ENCODE results near the gene CASK. TPM values are rescaled to one million over a fixed set of nuclear protein-coding genes. Genes with fewer than 3 reads are reported as not detected.

Gene CASK
- total RNA-seq, 1 donor from 2014 or later = 30.2 TPM

GRCh38 chrX:41837270-41837944 lies 85.9 kb downstream of the CASK start:
- no peak for DNase-seq (ENCODE audit: low spot score)

- DNase-seq (ENCODE audit: low spot score) = no peak
These were observed 94.5 kb downstream of the CASK start for GRCh38 chrX:41828826-41829225.

GRCh38 chrX:41827886-41828285 lies 95.5 kb downstream of the CASK start:
- no peak for DNase-seq (ENCODE audit: low spot score)

GRCh38 chrX:41825796-41826195 lies 97.6 kb downstream of the CASK start:
- DNase-seq (ENCODE audit: low spot score) = no peak

- DNase-seq (ENCODE audit: low spot score) = no peak
These were observed 98.8 kb downstream of the CASK start for GRCh38 chrX:41824551-41824950.

- DNase-seq (ENCODE audit: low spot score) = no peak
These were observed 100.0 kb downstream of the CASK start for GRCh38 chrX:41823402-41823801.

GRCh38 chrX:41822892-41823291 lies 100.5 kb downstream of the CASK start:
- no peak for DNase-seq (ENCODE audit: low spot score)

GRCh38 chrX:41808047-41808446 lies 115.3 kb downstream of the CASK start:
- DNase-seq (ENCODE audit: low spot score) = no peak

- DNase-seq (ENCODE audit: low spot score) = no peak
These were observed 120.4 kb downstream of the CASK start for GRCh38 chrX:41802958-41803357.

- DNase-seq (ENCODE audit: low spot score) = no peak
These were observed 123.7 kb downstream of the CASK start for GRCh38 chrX:41799661-41800060.

- DNase-seq (ENCODE audit: low spot score) = no peak
These were observed 126.8 kb downstream of the CASK start for GRCh38 chrX:41796577-41796976.

- no peak for DNase-seq (ENCODE audit: low spot score)
These were observed 127.3 kb downstream of the CASK start for GRCh38 chrX:41796046-41796445.

- DNase-seq (ENCODE audit: low spot score) = no peak
These were observed 134.0 kb downstream of the CASK start for GRCh38 chrX:41789374-41789773.

GRCh38 chrX:41785685-41786084 lies 137.7 kb downstream of the CASK start:
- DNase-seq (ENCODE audit: low spot score) = no peak

GRCh38 chrX:41781500-41781899 lies 141.9 kb downstream of the CASK start:
- no peak for DNase-seq (ENCODE audit: low spot score)

GRCh38 chrX:41779941-41780340 lies 143.4 kb downstream of the CASK start:
- DNase-seq (ENCODE audit: low spot score) = no peak

GRCh38 chrX:41779030-41779564 lies 144.3 kb downstream of the CASK start:
- DNase-seq (ENCODE audit: low spot score) = no peak

- DNase-seq (ENCODE audit: low spot score) = no peak
These were observed 161.7 kb downstream of the CASK start for GRCh38 chrX:41761702-41762101.

GRCh38 chrX:41761169-41761568 lies 162.2 kb downstream of the CASK start:
- DNase-seq (ENCODE audit: low spot score) = no peak

GRCh38 chrX:41759817-41760216 lies 163.5 kb downstream of the CASK start:
- DNase-seq (ENCODE audit: low spot score) = no peak

- DNase-seq (ENCODE audit: low spot score) = no peak
These were observed 165.0 kb downstream of the CASK start for GRCh38 chrX:41758401-41758800.

- DNase-seq (ENCODE audit: low spot score) = no peak
These were observed 172.6 kb downstream of the CASK start for GRCh38 chrX:41750716-41751115.

GRCh38 chrX:41739871-41740270 lies 183.5 kb downstream of the CASK start:
- no peak for DNase-seq (ENCODE audit: low spot score)

Measured in mesenteric fat pad (tissue), 1 donor.